HG03060 (cell line): ENCODE results near the gene PRDX1.

ENCODE experiments used
- ATAC-seq: cut with Tn5 transposase; IDR thresholded peaks from one replicate; pipeline ENCODE4 v1.9.1; 2021; ENCODE audit warnings: low read depth, moderate number of reproducible peaks; ENCODE audit not compliant: unreplicated experiment

Gene PRDX1

GRCh38 chr1:45521413-45522323 lies at the start of gene PRDX1:
PRDX1 (minus strand) TSS chr1:45521884; CDS start chr1:45519043, 2,841 bp downstream.
- ATAC-seq, result peak; percentile 75

- no peak for ATAC-seq
Measured at GRCh38 chr1:45570631-45571030, 48.9 kb upstream of the PRDX1 start.

GRCh38 chr1:45569962-45570581 lies 48.4 kb upstream of the PRDX1 start:
- ATAC-seq, result no peak

GRCh38 chr1:45569571-45569961 lies 47.9 kb upstream of the PRDX1 start:
- no peak for ATAC-seq

GRCh38 chr1:45568421-45568820 lies 46.7 kb upstream of the PRDX1 start:
- no peak for ATAC-seq

GRCh38 chr1:45567911-45568310 lies 46.2 kb upstream of the PRDX1 start:
- ATAC-seq, result no peak

- ATAC-seq, result no peak
Measured at GRCh38 chr1:45566722-45567121, 45.0 kb upstream of the PRDX1 start.

- no peak for ATAC-seq
Measured at GRCh38 chr1:45563843-45564242, 42.2 kb upstream of the PRDX1 start.

- ATAC-seq, result no peak
Measured at GRCh38 chr1:45557422-45557944, 35.8 kb upstream of the PRDX1 start.

GRCh38 chr1:45554198-45554597 lies 32.5 kb upstream of the PRDX1 start:
- no peak for ATAC-seq

GRCh38 chr1:45552331-45552730 lies 30.6 kb upstream of the PRDX1 start:
- no peak for ATAC-seq

- ATAC-seq, result no peak
Measured at GRCh38 chr1:45551684-45552083, 30.0 kb upstream of the PRDX1 start.

GRCh38 chr1:45550401-45551351 lies 29.0 kb upstream of the PRDX1 start, which contains the start of gene AKR1A1:
AKR1A1 (plus strand) TSS chr1:45550826; CDS start chr1:45561795, 10,969 bp downstream.
- peak; percentile 53 for ATAC-seq

GRCh38 chr1:45545553-45546310 lies 24.0 kb upstream of the PRDX1 start:
- ATAC-seq, result no peak

- no peak for ATAC-seq
Measured at GRCh38 chr1:45545019-45545493, 23.4 kb upstream of the PRDX1 start.

- ATAC-seq, result no peak
Measured at GRCh38 chr1:45544530-45544929, 22.8 kb upstream of the PRDX1 start.

- no peak for ATAC-seq
Measured at GRCh38 chr1:45543581-45544417, 22.1 kb upstream of the PRDX1 start.

- ATAC-seq, result no peak
Measured at GRCh38 chr1:45542591-45542990, 20.9 kb upstream of the PRDX1 start.

- no peak for ATAC-seq
Measured at GRCh38 chr1:45541193-45541592, 19.5 kb upstream of the PRDX1 start.
